Neural cell (in vitro differentiated cells): ENCODE results near the gene AKAP9. TPM values are rescaled to one million over a fixed set of nuclear protein-coding genes. Genes with fewer than 3 reads are reported as not detected.
"Not testable (repeated sequence)": the region's sequence is repeated elsewhere in the genome, so short reads cannot be mapped to it uniquely, and the experiment has no call there.

Experiments used
- H2AFZ ChIP-seq: fragments of 200-600, 300-800 bp; sonication (generic), shearing (Covaris generic); 2 replicates; pipeline ENCODE4 v1.6.0; 2014; ENCODE audit warnings: low read depth, mild to moderate bottlenecking, antibody characterized with exemption, low read length, moderate library complexity
- H3F3A ChIP-seq: fragments of 200-600 bp; shearing (Covaris generic); 2 replicates; pipeline ENCODE4 v1.6.1; 2016; ENCODE audit warnings: mild to moderate bottlenecking, moderate library complexity, mixed read lengths, antibody characterized with exemption, low read length; ENCODE audit not compliant: insufficient read depth, poor library complexity, severe bottlenecking
- H3K27ac ChIP-seq: fragments of 200-600, 300-800 bp; sonication (generic), shearing (Covaris generic); 2 replicates; pipeline ENCODE4 v1.5.1; 2014; ENCODE audit warnings: mild to moderate bottlenecking, low read length, moderate library complexity
- H3K27me3 ChIP-seq: fragments of 300-800, 200-600 bp; sonication (generic), shearing (Covaris generic); 2 replicates; pipeline ENCODE4 v1.6.0; 2014; ENCODE audit warnings: mild to moderate bottlenecking, low read depth, low read length, moderate library complexity; ENCODE audit not compliant: insufficient read depth
- H3K36me3 ChIP-seq: fragments of 300-800, 200-600 bp; sonication (generic), shearing (Covaris generic); 2 replicates; pipeline ENCODE4 v1.5.1; 2014; ENCODE audit warnings: mild to moderate bottlenecking, antibody characterized with exemption, low read length, moderate library complexity; ENCODE audit not compliant: insufficient read depth
- H3K4me2 ChIP-seq: fragments of 300-800, 200-600 bp; sonication (generic), shearing (Covaris generic); 2 replicates; pipeline ENCODE4 v1.6.0; 2014; ENCODE audit warnings: mild to moderate bottlenecking, low read length
- H3K4me3 ChIP-seq: fragments of 300-800, 200-600 bp; sonication (generic), shearing (Covaris generic); 2 replicates; pipeline ENCODE4 v1.5.1; 2014; ENCODE audit warnings: mild to moderate bottlenecking, low read length, moderate library complexity
- H3K79me2 ChIP-seq: fragments of 200-600 bp; shearing (Covaris generic); replicated peaks from 2 replicates; pipeline ENCODE4 v1.6.0; 2014; ENCODE audit warnings: mild to moderate bottlenecking, low read length, moderate library complexity; ENCODE audit not compliant: insufficient read depth
- H3K9ac ChIP-seq: fragments of 300-800, 200-600 bp; sonication (generic), shearing (Covaris generic); 2 replicates; pipeline ENCODE4 v1.6.1; 2016; ENCODE audit warnings: mild to moderate bottlenecking, low read length, mixed read lengths
- H3K9me2 ChIP-seq: fragments of 200-600 bp; shearing (Covaris generic); 2 replicates; pipeline ENCODE4 v1.6.1; 2016; ENCODE audit warnings: mild to moderate bottlenecking, low read length, mixed read lengths; ENCODE audit not compliant: insufficient read depth
- H3K9me3 ChIP-seq: fragments of 200-600, 300-800 bp; sonication (generic), shearing (Covaris generic); 2 replicates; pipeline ENCODE4 v1.6.1; 2016; ENCODE audit warnings: mild to moderate bottlenecking, mixed run types, low read length, moderate library complexity, mixed read lengths
- H4K20me1 ChIP-seq: fragments of 200-600 bp; shearing (Covaris generic); 2 replicates; pipeline ENCODE4 v1.6.1; 2016; ENCODE audit warnings: mild to moderate bottlenecking, mixed run types; ENCODE audit not compliant: insufficient read depth
- CTCF ChIP-seq: fragments of 450-650 bp; IDR thresholded peaks from 2 replicates; pipeline ENCODE4 v1.5.1; 2014; ENCODE audit warnings: antibody characterized with exemption, mild to moderate bottlenecking, moderate library complexity; ENCODE audit not compliant: poor library complexity, severe bottlenecking
- EP300 ChIP-seq: fragments of 450-650 bp; conservative IDR thresholded peaks from 2 replicates; pipeline ENCODE4 v1.6.1; 2014; ENCODE audit warnings: antibody characterized with exemption, mild to moderate bottlenecking, moderate library complexity; ENCODE audit not compliant: poor library complexity, severe bottlenecking
- EZH2 ChIP-seq: fragments of 200-600, 300-800 bp; shearing (Covaris generic), sonication (generic); IDR thresholded peaks from 2 replicates; pipeline ENCODE4 v1.6.1; 2014; ENCODE audit warnings: antibody characterized with exemption, low read length, borderline replicate concordance, mild to moderate bottlenecking; ENCODE audit not compliant: insufficient read depth, poor library complexity, severe bottlenecking
- MXI1 ChIP-seq: fragments of 450-650 bp; conservative IDR thresholded peaks from 2 replicates; pipeline ENCODE4 v1.6.1; 2014; ENCODE audit warnings: antibody characterized with exemption, mild to moderate bottlenecking; ENCODE audit not compliant: poor library complexity, severe bottlenecking
- POLR2AphosphoS5 ChIP-seq: IDR thresholded peaks from 2 replicates; pipeline ENCODE4 v1.6.1; 2012
- RAD21 ChIP-seq: fragments of 450-650 bp; conservative IDR thresholded peaks from 2 replicates; pipeline ENCODE4 v1.6.1; 2014; ENCODE audit warnings: antibody characterized with exemption, mild to moderate bottlenecking, moderate library complexity
- REST ChIP-seq: IDR thresholded peaks from 2 replicates; pipeline ENCODE4 v1.6.1; 2012; ENCODE audit warnings: borderline replicate concordance
- SMC3 ChIP-seq: fragments of 450-650 bp; conservative IDR thresholded peaks from 2 replicates; pipeline ENCODE4 v1.6.1; 2014; ENCODE audit warnings: antibody characterized with exemption, mild to moderate bottlenecking, moderate library complexity; ENCODE audit not compliant: poor library complexity
- TAF1 ChIP-seq: IDR thresholded peaks from 2 replicates; pipeline ENCODE4 v1.6.1; 2012; ENCODE audit warnings: low read depth
- polyA plus RNA-seq: library from polyadenylated mRNA; depleted of rRNA; stranded (reverse); fragments of >200 nt; gene quantifications from 2 replicates; pipeline ENCODE4 v1.2.3, GENCODE V29; 2014

AKAP9 gene
- polyA plus RNA-seq, 1 donor from 2014 or later = 120 TPM

- H3K9me3 ChIP-seq = no peaks in the 10 kb centered on the region
- H3K27me3 ChIP-seq = no peaks in the 10 kb centered on the region
- no peaks in the 10 kb centered on the region for H4K20me1 ChIP-seq
- TF ChIP-seq MXI1 (no peak), SMC3 (no peak), TAF1 (no peak), EP300 (no peak), RAD21 (no peak), REST (no peak), POLR2AphosphoS5 (no peak), CTCF (no peak), EZH2 (no peak)
- H3K4me2 ChIP-seq = no peak overlapping the region
- H3K4me3 ChIP-seq = no peak overlapping the region
- H3K9me2 ChIP-seq = no peaks in the 10 kb centered on the region
- no peaks in the 10 kb centered on the region for H3F3A ChIP-seq
- H3K36me3 ChIP-seq = no peaks in the 10 kb centered on the region
- no peak overlapping the region for H3K27ac ChIP-seq
- H3K9ac ChIP-seq = no peak overlapping the region
- no peak overlapping the region for H2AFZ ChIP-seq
- no peaks in the 10 kb centered on the region for H3K79me2 ChIP-seq
Measured at GRCh38 chr7:91892821-91893340, 47.8 kb upstream of the AKAP9 start.

GRCh38 chr7:91893699-91894098 is 47.0 kb upstream of the AKAP9 start:
- H3K9me3 ChIP-seq, H3K27me3 ChIP-seq, H3K4me3 ChIP-seq, H3K9ac ChIP-seq, H3K27ac ChIP-seq, H3K9me2 ChIP-seq, H3K79me2 ChIP-seq, H4K20me1 ChIP-seq, H3K36me3 ChIP-seq, H2AFZ ChIP-seq, H3K4me2 ChIP-seq, H3F3A ChIP-seq: not testable (repeated sequence)
